SU-DHL-6 (cell line): ENCODE data around the gene LDB3.
A peak's percentile ranks its signal among the peaks of the same experiment; 100 is the strongest.

Experiments
- H2AFZ ChIP-seq: fragments of 200-600 bp; sonication (generic); 2 replicates; pipeline ENCODE4 v1.6.1; 2014; ENCODE audit warnings: low read depth, mild to moderate bottlenecking, moderate library complexity, mixed read lengths, antibody characterized with exemption, low read length; ENCODE audit not compliant: severe bottlenecking
- H3F3A ChIP-seq: fragments of 200-600 bp; shearing (Covaris generic); 2 replicates; pipeline ENCODE4 v1.6.0; 2016; ENCODE audit warnings: antibody characterized with exemption, mild to moderate bottlenecking; ENCODE audit not compliant: insufficient read depth
- H3K27ac ChIP-seq: fragments of 200-600 bp; sonication (generic); 2 replicates; pipeline ENCODE4 v1.5.1; 2016; ENCODE audit warnings: low read depth, mild to moderate bottlenecking, low read length, moderate library complexity, mixed read lengths
- H3K27me3 ChIP-seq: fragments of 200-600 bp; sonication (generic), shearing (Covaris generic); 2 replicates; pipeline ENCODE4 v1.6.0; 2014; ENCODE audit warnings: mild to moderate bottlenecking, low read length
- H3K36me3 ChIP-seq: fragments of 200-600 bp; sonication (generic); 2 replicates; pipeline ENCODE4 v1.6.1; 2014; ENCODE audit warnings: mild to moderate bottlenecking, low read length, mixed read lengths
- H3K4me2 ChIP-seq: fragments of 300-600, 200-600 bp; shearing (Covaris generic), sonication (generic); 2 replicates; pipeline ENCODE4 v1.6.0; 2014; ENCODE audit warnings: low read length, low read depth, mild to moderate bottlenecking; ENCODE audit not compliant: poor library complexity, severe bottlenecking
- H3K4me3 ChIP-seq: fragments of 200-600 bp; sonication (generic); 2 replicates; pipeline ENCODE4 v1.5.1; 2014; ENCODE audit warnings: antibody characterized with exemption, low read length, mild to moderate bottlenecking, mixed read lengths; ENCODE audit not compliant: insufficient read depth, poor library complexity, severe bottlenecking
- H3K79me2 ChIP-seq: fragments of 200-600 bp; sonication (generic); 2 replicates; pipeline ENCODE4 v1.6.1; 2014; ENCODE audit warnings: mild to moderate bottlenecking, low read length, moderate library complexity; ENCODE audit not compliant: insufficient read depth
- H3K9ac ChIP-seq: fragments of 200-600 bp; sonication (generic); 2 replicates; pipeline ENCODE4 v1.7.0; 2014; ENCODE audit warnings: mild to moderate bottlenecking, low read length
- H3K9me2 ChIP-seq: fragments of 200-600 bp; sonication (generic); replicated peaks from 2 replicates; pipeline ENCODE4 v1.6.1; 2014; ENCODE audit warnings: low read length; ENCODE audit not compliant: insufficient read depth
- H3K9me3 ChIP-seq: fragments of 200-600 bp; sonication (generic); 2 replicates; pipeline ENCODE4 v1.6.1; 2014; ENCODE audit warnings: low read length, mixed read lengths; ENCODE audit not compliant: insufficient read depth
- H4K20me1 ChIP-seq: fragments of 200-600 bp; sonication (generic); 2 replicates; pipeline ENCODE4 v1.6.1; 2014; ENCODE audit warnings: low read depth, mild to moderate bottlenecking, antibody characterized with exemption, low read length, moderate library complexity, mixed read lengths
- CTCF ChIP-seq: fragments of 200-600 bp; sonication (generic); IDR thresholded peaks from one replicate; pipeline ENCODE4 v1.5.1; 2017; ENCODE audit warnings: antibody characterized with exemption, mild to moderate bottlenecking, low read length, moderate library complexity; ENCODE audit not compliant: insufficient read depth, poor library complexity, severe bottlenecking
- EZH2phosphoT487 ChIP-seq: fragments of 200-600 bp; sonication (generic), shearing (Covaris generic); conservative IDR thresholded peaks from 2 replicates; pipeline ENCODE4 v1.6.1; 2018; ENCODE audit warnings: mild to moderate bottlenecking, antibody characterized with exemption, low read length, moderate library complexity, mixed read lengths

Gene LDB3

GRCh38 chr10:86642021-86642420, 26.3 kb upstream of the LDB3 start:
- no peak overlapping the region for H3K4me3 ChIP-seq
- H3K9me3 ChIP-seq: peaks cover 3% of the 10 kb centered on the region; the same call in 1 of the 2 replicates
- H3K27ac ChIP-seq: no peak overlapping the region
- no peaks in the 10 kb centered on the region; the same call in 1 of the 2 replicates for H3K27me3 ChIP-seq
- H4K20me1 ChIP-seq: no peaks in the 10 kb centered on the region
- H3K4me2 ChIP-seq: no peak overlapping the region
- no peaks in the 10 kb centered on the region for H3K79me2 ChIP-seq
- TF ChIP-seq CTCF: no peak
- TF ChIP-seq EZH2phosphoT487: no peak
- H2AFZ ChIP-seq: no peak overlapping the region
- no peaks in the 10 kb centered on the region for H3K36me3 ChIP-seq
- H3K9ac ChIP-seq: no peak overlapping the region
- no peaks in the 10 kb centered on the region for H3F3A ChIP-seq
- H3K9me2 ChIP-seq: no peaks in the 10 kb centered on the region

GRCh38 chr10:86642499-86642898, 25.8 kb upstream of the LDB3 start:
- H3K9ac ChIP-seq: no peak overlapping the region
- TF ChIP-seq CTCF (no peak), EZH2phosphoT487 (no peak)
- H3K9me2 ChIP-seq: no peaks in the 10 kb centered on the region
- H3K36me3 ChIP-seq: no peaks in the 10 kb centered on the region
- no peak overlapping the region for H3K27ac ChIP-seq
- no peaks in the 10 kb centered on the region for H3F3A ChIP-seq
- H3K9me3 ChIP-seq: peaks cover 3% of the 10 kb centered on the region; the same call in 1 of the 2 replicates
- no peaks in the 10 kb centered on the region for H4K20me1 ChIP-seq
- no peak overlapping the region for H2AFZ ChIP-seq
- no peak overlapping the region for H3K4me3 ChIP-seq
- no peak overlapping the region for H3K4me2 ChIP-seq
- no peaks in the 10 kb centered on the region for H3K79me2 ChIP-seq
- H3K27me3 ChIP-seq: no peaks in the 10 kb centered on the region; the same call in 1 of the 2 replicates

- TF ChIP-seq CTCF (peak; percentile 23), EZH2phosphoT487 (no peak)
- Histone ChIP-seq H3K9me2 (no peaks in the 10 kb centered on the region), H3K4me3 (no peak overlapping the region), H3K27ac (no peak overlapping the region), H2AFZ (no peak overlapping the region), H3K36me3 (no peaks in the 10 kb centered on the region), H3F3A (no peaks in the 10 kb centered on the region), H3K4me2 (no peak overlapping the region), H3K9me3 (peaks cover 3% of the 10 kb centered on the region; the same call in 1 of the 2 replicates), H3K27me3 (no peaks in the 10 kb centered on the region; the same call in 1 of the 2 replicates), H3K9ac (no peak overlapping the region), H3K79me2 (no peaks in the 10 kb centered on the region), H4K20me1 (no peaks in the 10 kb centered on the region)
These were observed 24.0 kb upstream of the LDB3 start for GRCh38 chr10:86644152-86644793.
